DND-41 (cell line): ENCODE data around the gene HSPBP1.

Source experiments
- CTCF ChIP-seq: IDR thresholded peaks from 2 replicates; pipeline ENCODE4 v1.5.1; 2012; ENCODE audit warnings: borderline replicate concordance, low read length, moderate library complexity, mild to moderate bottlenecking; ENCODE audit not compliant: poor library complexity, severe bottlenecking; ENCODE audit errors: extremely low read depth
- EZH2 ChIP-seq: IDR thresholded peaks from 3 replicates; pipeline ENCODE4 v1.6.1; 2012; ENCODE audit warnings: borderline replicate concordance, low read depth, mild to moderate bottlenecking, moderate library complexity, low read length, inconsistent platforms; ENCODE audit not compliant: severe bottlenecking

GRCh38 chr19:55272142-55272541 is 7.8 kb downstream of the HSPBP1 start:
- no peak for TF ChIP-seq CTCF
- TF ChIP-seq EZH2: no peak
